SU-DHL-6 (cell line): ENCODE data around the gene CFAP20DC.
"Not testable (repeated sequence)": the region's sequence is repeated elsewhere in the genome, so short reads cannot be mapped to it uniquely, and the experiment has no call there.

Experiments
- H2AFZ ChIP-seq: fragments of 200-600 bp; sonication (generic); 2 replicates; pipeline ENCODE4 v1.6.1; 2014; ENCODE audit warnings: low read depth, mild to moderate bottlenecking, moderate library complexity, mixed read lengths, antibody characterized with exemption, low read length; ENCODE audit not compliant: severe bottlenecking
- H3F3A ChIP-seq: fragments of 200-600 bp; shearing (Covaris generic); 2 replicates; pipeline ENCODE4 v1.6.0; 2016; ENCODE audit warnings: antibody characterized with exemption, mild to moderate bottlenecking; ENCODE audit not compliant: insufficient read depth
- H3K27ac ChIP-seq: fragments of 200-600 bp; sonication (generic); 2 replicates; pipeline ENCODE4 v1.5.1; 2016; ENCODE audit warnings: low read depth, mild to moderate bottlenecking, low read length, moderate library complexity, mixed read lengths
- H3K27me3 ChIP-seq: fragments of 200-600 bp; sonication (generic), shearing (Covaris generic); 2 replicates; pipeline ENCODE4 v1.6.0; 2014; ENCODE audit warnings: mild to moderate bottlenecking, low read length
- H3K36me3 ChIP-seq: fragments of 200-600 bp; sonication (generic); 2 replicates; pipeline ENCODE4 v1.6.1; 2014; ENCODE audit warnings: mild to moderate bottlenecking, low read length, mixed read lengths
- H3K4me2 ChIP-seq: fragments of 300-600, 200-600 bp; shearing (Covaris generic), sonication (generic); 2 replicates; pipeline ENCODE4 v1.6.0; 2014; ENCODE audit warnings: low read length, low read depth, mild to moderate bottlenecking; ENCODE audit not compliant: poor library complexity, severe bottlenecking
- H3K4me3 ChIP-seq: fragments of 200-600 bp; sonication (generic); 2 replicates; pipeline ENCODE4 v1.5.1; 2014; ENCODE audit warnings: antibody characterized with exemption, low read length, mild to moderate bottlenecking, mixed read lengths; ENCODE audit not compliant: insufficient read depth, poor library complexity, severe bottlenecking
- H3K79me2 ChIP-seq: fragments of 200-600 bp; sonication (generic); 2 replicates; pipeline ENCODE4 v1.6.1; 2014; ENCODE audit warnings: mild to moderate bottlenecking, low read length, moderate library complexity; ENCODE audit not compliant: insufficient read depth
- H3K9ac ChIP-seq: fragments of 200-600 bp; sonication (generic); 2 replicates; pipeline ENCODE4 v1.7.0; 2014; ENCODE audit warnings: mild to moderate bottlenecking, low read length
- H3K9me2 ChIP-seq: fragments of 200-600 bp; sonication (generic); replicated peaks from 2 replicates; pipeline ENCODE4 v1.6.1; 2014; ENCODE audit warnings: low read length; ENCODE audit not compliant: insufficient read depth
- H3K9me3 ChIP-seq: fragments of 200-600 bp; sonication (generic); 2 replicates; pipeline ENCODE4 v1.6.1; 2014; ENCODE audit warnings: low read length, mixed read lengths; ENCODE audit not compliant: insufficient read depth
- H4K20me1 ChIP-seq: fragments of 200-600 bp; sonication (generic); 2 replicates; pipeline ENCODE4 v1.6.1; 2014; ENCODE audit warnings: low read depth, mild to moderate bottlenecking, antibody characterized with exemption, low read length, moderate library complexity, mixed read lengths
- EZH2phosphoT487 ChIP-seq: fragments of 200-600 bp; sonication (generic), shearing (Covaris generic); conservative IDR thresholded peaks from 2 replicates; pipeline ENCODE4 v1.6.1; 2018; ENCODE audit warnings: mild to moderate bottlenecking, antibody characterized with exemption, low read length, moderate library complexity, mixed read lengths
- TF ChIP-seq, protein P1 (sequence below): fragments of 200-600 bp; sonication (generic); IDR thresholded peaks from one replicate; pipeline ENCODE4 v1.5.1; 2017; ENCODE audit warnings: antibody characterized with exemption, mild to moderate bottlenecking, low read length, moderate library complexity; ENCODE audit not compliant: insufficient read depth, poor library complexity, severe bottlenecking

The CFAP20DC gene

DNA sequence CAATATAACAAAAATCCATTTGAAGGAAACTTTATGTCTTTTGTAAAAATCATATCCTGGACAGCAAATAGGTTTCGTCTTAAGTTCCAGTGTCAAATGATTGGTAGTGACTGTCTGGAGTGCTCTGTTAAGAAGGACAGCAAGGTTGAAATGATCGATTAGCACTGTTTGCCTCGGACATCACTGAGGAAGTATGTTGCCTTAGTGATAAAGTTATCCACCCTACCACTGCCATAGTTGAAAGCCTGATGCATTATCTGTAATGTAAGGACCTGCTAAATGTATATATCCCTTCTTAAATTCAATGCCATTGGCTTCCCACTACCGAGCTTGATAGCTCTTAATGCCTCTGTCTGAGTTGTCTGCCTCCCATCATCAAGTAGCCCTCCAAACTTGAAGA, 70.0 kb downstream of the CFAP20DC start:
- H3K27ac ChIP-seq, result no peak overlapping the region
- H3K4me3 ChIP-seq, result no peak overlapping the region
- H3K9me3 ChIP-seq, result no peaks in the 10 kb centered on the region
- H3K9me2 ChIP-seq, result no peaks in the 10 kb centered on the region
- H4K20me1 ChIP-seq, result no peaks in the 10 kb centered on the region
- no peak overlapping the region for H3K4me2 ChIP-seq
- no peak overlapping the region for H2AFZ ChIP-seq
- no peaks in the 10 kb centered on the region for H3F3A ChIP-seq
- H3K9ac ChIP-seq, result no peak overlapping the region
- no peaks in the 10 kb centered on the region for H3K36me3 ChIP-seq
- no peaks in the 10 kb centered on the region for H3K27me3 ChIP-seq
- TF ChIP-seq, protein P1, sequence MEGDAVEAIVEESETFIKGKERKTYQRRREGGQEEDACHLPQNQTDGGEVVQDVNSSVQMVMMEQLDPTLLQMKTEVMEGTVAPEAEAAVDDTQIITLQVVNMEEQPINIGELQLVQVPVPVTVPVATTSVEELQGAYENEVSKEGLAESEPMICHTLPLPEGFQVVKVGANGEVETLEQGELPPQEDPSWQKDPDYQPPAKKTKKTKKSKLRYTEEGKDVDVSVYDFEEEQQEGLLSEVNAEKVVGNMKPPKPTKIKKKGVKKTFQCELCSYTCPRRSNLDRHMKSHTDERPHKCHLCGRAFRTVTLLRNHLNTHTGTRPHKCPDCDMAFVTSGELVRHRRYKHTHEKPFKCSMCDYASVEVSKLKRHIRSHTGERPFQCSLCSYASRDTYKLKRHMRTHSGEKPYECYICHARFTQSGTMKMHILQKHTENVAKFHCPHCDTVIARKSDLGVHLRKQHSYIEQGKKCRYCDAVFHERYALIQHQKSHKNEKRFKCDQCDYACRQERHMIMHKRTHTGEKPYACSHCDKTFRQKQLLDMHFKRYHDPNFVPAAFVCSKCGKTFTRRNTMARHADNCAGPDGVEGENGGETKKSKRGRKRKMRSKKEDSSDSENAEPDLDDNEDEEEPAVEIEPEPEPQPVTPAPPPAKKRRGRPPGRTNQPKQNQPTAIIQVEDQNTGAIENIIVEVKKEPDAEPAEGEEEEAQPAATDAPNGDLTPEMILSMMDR, result no peak
- TF ChIP-seq EZH2phosphoT487, result no peak
- no peaks in the 10 kb centered on the region for H3K79me2 ChIP-seq

DNA sequence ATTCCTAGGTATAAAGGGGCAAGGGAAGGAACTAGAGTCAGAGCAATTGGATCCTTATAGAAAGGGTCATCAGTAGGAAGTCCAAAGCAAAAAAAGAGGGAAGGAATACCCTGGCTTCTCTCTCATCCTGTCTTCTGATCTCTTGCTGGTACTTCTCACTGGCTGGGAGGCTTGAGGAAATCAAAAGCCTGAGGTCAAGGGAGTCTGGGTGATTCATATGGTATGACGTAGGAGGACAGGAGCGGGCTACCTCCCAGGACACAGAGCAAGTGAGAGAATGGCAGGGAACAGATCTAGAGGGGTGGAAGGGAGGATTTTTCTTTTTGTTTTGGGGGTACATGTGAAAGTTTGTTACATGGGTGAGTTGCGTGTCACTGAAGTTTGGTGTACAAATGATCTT, 76.0 kb downstream of the CFAP20DC start:
- Histone ChIP-seq H3K4me2 (no peak overlapping the region), H3F3A (no peaks in the 10 kb centered on the region), H2AFZ (no peak overlapping the region), H3K79me2 (no peaks in the 10 kb centered on the region), H3K4me3 (no peak overlapping the region), H3K9me2 (no peaks in the 10 kb centered on the region), H4K20me1 (no peaks in the 10 kb centered on the region), H3K27ac (no peak overlapping the region), H3K9ac (no peak overlapping the region), H3K27me3 (no peaks in the 10 kb centered on the region), H3K9me3 (no peaks in the 10 kb centered on the region), H3K36me3 (no peaks in the 10 kb centered on the region)
- TF ChIP-seq, protein P1, result no peak
- no peak for TF ChIP-seq EZH2phosphoT487

DNA sequence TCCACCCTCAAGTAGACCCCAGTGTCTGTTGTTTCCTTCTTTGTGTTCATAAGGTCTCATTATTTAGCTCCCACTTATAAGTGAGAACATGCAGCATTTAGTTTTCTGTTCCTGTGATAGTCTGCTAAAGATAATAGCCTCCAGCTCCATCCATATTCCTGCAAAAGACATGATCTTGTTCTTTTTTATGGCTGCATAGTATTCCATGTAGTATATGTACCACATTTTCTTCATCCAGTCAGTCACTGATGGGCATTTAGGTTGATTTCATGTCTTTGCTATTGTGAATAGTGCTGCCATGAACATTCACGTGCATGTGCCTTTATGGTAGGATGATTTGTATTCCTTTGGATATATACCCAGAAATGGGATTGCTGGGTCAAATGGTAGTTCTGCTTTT, 82.0 kb downstream of the CFAP20DC start:
- H3K4me3 ChIP-seq, H3K36me3 ChIP-seq, H3K27ac ChIP-seq, H3K79me2 ChIP-seq, H3K9ac ChIP-seq, H3F3A ChIP-seq, H3K9me3 ChIP-seq, H2AFZ ChIP-seq, H3K9me2 ChIP-seq, H3K27me3 ChIP-seq, H4K20me1 ChIP-seq, H3K4me2 ChIP-seq: not testable (repeated sequence)

DNA sequence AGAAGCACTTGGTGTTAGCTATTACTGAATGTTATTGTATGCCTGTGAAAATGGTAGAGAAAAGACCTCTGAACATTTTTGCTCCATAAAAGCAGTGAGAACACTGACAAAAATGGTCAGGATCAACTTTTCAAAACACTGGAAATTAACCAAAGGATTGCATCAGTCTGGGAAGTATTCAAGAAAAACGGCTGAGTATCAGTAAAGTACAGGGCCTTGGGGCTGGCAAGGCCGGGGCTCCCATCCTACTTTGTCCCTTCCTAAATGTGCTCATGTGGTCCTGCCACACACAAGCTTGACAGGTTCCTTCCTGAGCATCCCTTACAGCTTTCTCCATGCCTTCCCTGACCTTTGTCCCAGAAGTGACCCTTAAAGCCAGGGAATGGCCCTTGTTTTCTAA, 84.0 kb downstream of the CFAP20DC start:
- H3K36me3 ChIP-seq, result no peaks in the 10 kb centered on the region

More for the DNA sequence above, 84.0 kb downstream of the CFAP20DC start:
- Histone ChIP-seq H3K27me3 (no peaks in the 10 kb centered on the region), H3K27ac (no peak overlapping the region), H3K9ac (no peak overlapping the region), H3K4me3 (no peak overlapping the region), H3K4me2 (no peak overlapping the region), H3F3A (no peaks in the 10 kb centered on the region), H4K20me1 (no peaks in the 10 kb centered on the region), H2AFZ (no peak overlapping the region), H3K9me2 (no peaks in the 10 kb centered on the region), H3K9me3 (no peaks in the 10 kb centered on the region), H3K79me2 (no peaks in the 10 kb centered on the region)
- TF ChIP-seq, protein P1, result no peak
- no peak for TF ChIP-seq EZH2phosphoT487
